GM23338 (cell line): Measurements from ENCODE around the gene AFAP1L1. TPM values are rescaled to one million over a fixed set of nuclear protein-coding genes. Genes with fewer than 3 reads are reported as not detected.

Source experiments
- ATAC-seq: fragments of 200-7000 bp; cut with Tn5 transposase; 3 replicates; pipeline ENCODE4 v1.9.1; 2020
- DNase-seq: peaks from one replicate; pipeline ENCODE4 v3.0.0-alpha.2; 2015; ENCODE audit warnings: low spot score
- H2AFZ ChIP-seq: fragments of 200-600 bp; sonication (generic); 2 replicates; pipeline ENCODE4 v1.8.0; 2016; ENCODE audit warnings: antibody characterized with exemption, mild to moderate bottlenecking, moderate library complexity
- H3F3A ChIP-seq: fragments of 200-600 bp; sonication (generic); replicated peaks from 2 replicates; pipeline ENCODE4 v1.8.0; 2017; ENCODE audit warnings: antibody characterized with exemption, mixed run types, low read depth
- H3K27ac ChIP-seq: fragments of 200-600 bp; sonication (generic); 2 replicates; pipeline ENCODE4 v1.6.1; 2016; ENCODE audit warnings: low read depth
- H3K27me3 ChIP-seq: fragments of 200-600 bp; sonication (generic); 2 replicates; pipeline ENCODE4 v1.8.0; 2016; ENCODE audit warnings: mild to moderate bottlenecking, mixed run types, moderate library complexity; ENCODE audit not compliant: insufficient read depth
- H3K36me3 ChIP-seq: fragments of 200-600 bp; sonication (generic); 2 replicates; pipeline ENCODE4 v1.8.0; 2016; ENCODE audit warnings: mild to moderate bottlenecking; ENCODE audit not compliant: insufficient read depth
- H3K4me1 ChIP-seq: fragments of 200-600 bp; sonication (generic); 2 replicates; pipeline ENCODE4 v1.8.0; 2016; ENCODE audit warnings: mild to moderate bottlenecking, moderate library complexity; ENCODE audit not compliant: insufficient read depth
- H3K4me2 ChIP-seq: fragments of 200-600 bp; sonication (generic); 2 replicates; pipeline ENCODE4 v1.7.1; 2017; ENCODE audit warnings: mixed run types
- H3K4me3 ChIP-seq: fragments of 200-600 bp; sonication (generic); 2 replicates; pipeline ENCODE4 v1.6.1; 2016; ENCODE audit warnings: mixed run types
- H3K79me2 ChIP-seq: fragments of 200-600 bp; sonication (generic); replicated peaks from 2 replicates; pipeline ENCODE4 v1.8.0; 2017; ENCODE audit warnings: mild to moderate bottlenecking; ENCODE audit not compliant: insufficient read depth
- H3K9me2 ChIP-seq: fragments of 200-600 bp; sonication (generic); 2 replicates; pipeline ENCODE4 v1.8.0; 2017; ENCODE audit not compliant: insufficient read depth
- H4K20me1 ChIP-seq: fragments of 200-600 bp; sonication (generic); replicated peaks from 2 replicates; pipeline ENCODE4 v1.8.0; 2017; ENCODE audit warnings: mild to moderate bottlenecking; ENCODE audit not compliant: insufficient read depth
- H3K27ac Mint-ChIP-seq: 2 replicates; pipeline ENCODE4 v1.8.0; 2020; ENCODE audit warnings: inconsistent platforms, mild to moderate bottlenecking, moderate library complexity, mixed read lengths
- H3K27me3 Mint-ChIP-seq: 3 replicates; pipeline ENCODE4 v1.8.0; 2022; ENCODE audit warnings: low read depth, mild to moderate bottlenecking, moderate library complexity, mixed read lengths, inconsistent platforms; ENCODE audit not compliant: insufficient read depth, poor library complexity
- H3K36me3 Mint-ChIP-seq: 3 replicates; pipeline ENCODE4 v1.8.0; 2021; ENCODE audit warnings: low read depth, mild to moderate bottlenecking, inconsistent platforms, moderate library complexity, mixed read lengths
- H3K4me1 Mint-ChIP-seq: 3 replicates; pipeline ENCODE4 v1.8.0; 2020; ENCODE audit warnings: mild to moderate bottlenecking, inconsistent platforms, mixed read lengths
- H3K4me3 Mint-ChIP-seq: 3 replicates; pipeline ENCODE4 v1.8.0; 2021; ENCODE audit warnings: moderate library complexity, mild to moderate bottlenecking, inconsistent platforms, mixed read lengths
- H3K9me3 Mint-ChIP-seq: 3 replicates; pipeline ENCODE4 v1.8.0; 2020; ENCODE audit warnings: moderate library complexity, mild to moderate bottlenecking, inconsistent platforms, mixed read lengths
- CREB1 ChIP-seq: fragments of 250-450 bp; sonication (Bioruptor Pico); IDR thresholded peaks from 2 replicates; pipeline ENCODE4 v1.5.0; 2020; ENCODE audit warnings: low read depth, mild to moderate bottlenecking, moderate library complexity
- CTCF ChIP-seq, 2 experiments: fragments of 200-600 bp in 1 of 2; sonication (generic) in 1 of 2; conservative IDR thresholded peaks; 2 replicates each; pipeline versions ENCODE4 v1.5.1 to v1.6.1; 2016 to 2017; ENCODE audit warnings: antibody characterized with exemption in 2 of 2, low read depth in 2 of 2, mild to moderate bottlenecking in 2 of 2, moderate library complexity in 1 of 2
- ETS1 ChIP-seq: IDR thresholded peaks from 2 replicates; pipeline ENCODE4 v1.6.1; 2016; ENCODE audit warnings: antibody characterized with exemption
- EZH2 ChIP-seq: fragments of 200-600 bp; sonication (generic); IDR thresholded peaks from one replicate; pipeline ENCODE4 v1.8.0; 2017; ENCODE audit warnings: antibody characterized with exemption, mild to moderate bottlenecking, low read depth; ENCODE audit not compliant: unreplicated experiment
- EZH2phosphoT487 ChIP-seq: fragments of 200-600 bp; sonication (generic); IDR thresholded peaks from one replicate; pipeline ENCODE4 v1.8.1; 2018; ENCODE audit warnings: antibody characterized with exemption; ENCODE audit not compliant: unreplicated experiment
- JUNB ChIP-seq: IDR thresholded peaks from one replicate; pipeline ENCODE4 v1.6.1; 2016; ENCODE audit warnings: antibody characterized with exemption; ENCODE audit not compliant: unreplicated experiment
- NANOG ChIP-seq: IDR thresholded peaks from 2 replicates; pipeline ENCODE4 v1.6.1; 2016; ENCODE audit warnings: antibody characterized with exemption, borderline replicate concordance
- POLR2AphosphoS5 ChIP-seq: IDR thresholded peaks from 2 replicates; pipeline ENCODE4 v1.6.1; 2016; ENCODE audit warnings: antibody characterized with exemption, low read depth
- REST ChIP-seq: IDR thresholded peaks from one replicate; pipeline ENCODE4 v1.6.1; 2018; ENCODE audit warnings: antibody characterized with exemption; ENCODE audit not compliant: unreplicated experiment
- STAT1 ChIP-seq: IDR thresholded peaks from one replicate; pipeline ENCODE4 v1.6.1; 2016; ENCODE audit warnings: antibody characterized with exemption; ENCODE audit not compliant: unreplicated experiment
- ZNF114 ChIP-seq: fragments of 250-450 bp; sonication (Bioruptor Pico); IDR thresholded peaks from 2 replicates; pipeline ENCODE4 v1.5.0; 2020; ENCODE audit warnings: mild to moderate bottlenecking, moderate library complexity
- ZNF331 ChIP-seq: fragments of 250-450 bp; sonication (Bioruptor Pico); IDR thresholded peaks from 2 replicates; pipeline ENCODE4 v1.5.0; 2020; ENCODE audit warnings: low read depth, mild to moderate bottlenecking, moderate library complexity
- ZNF462 ChIP-seq: fragments of 250-450 bp; sonication (Bioruptor Pico); IDR thresholded peaks from 2 replicates; pipeline ENCODE4 v1.5.0; 2020; ENCODE audit warnings: mild to moderate bottlenecking, moderate library complexity
- polyA plus RNA-seq: library from polyadenylated mRNA; unstranded; fragments of >200 nt; fragmentation: Nextera tagmentation; extraction: Ambion mirVana; gene quantifications from 2 replicates; pipeline ENCODE4 v1.2.1, GENCODE V29; 2016
- total RNA-seq: library from RNA; depleted of rRNA; stranded (reverse); fragments of >200 nt; shearing (Covaris generic); gene quantifications from 2 replicates; pipeline ENCODE4 v1.2.3, GENCODE V29; 2014

AFAP1L1 gene
- total and polyA plus RNA-seq, 2 experiments from 2014 or later, result 3.2 to 5.7 TPM

GRCh38 chr5:149389552-149390495, 118.2 kb downstream of the AFAP1L1 start:
- no peaks in the 10 kb centered on the region for H3K4me1 ChIP-seq
- H3K9me3 Mint-ChIP-seq, result no peaks in the 10 kb centered on the region
- H3K27ac ChIP-seq, result no peak overlapping the region
- H3K4me3 Mint-ChIP-seq, result no peak overlapping the region
- H3K27me3 ChIP-seq, result no peaks in the 10 kb centered on the region
- H3K9me2 ChIP-seq, result no peaks in the 10 kb centered on the region
- no peaks in the 10 kb centered on the region for H3K79me2 ChIP-seq
- no peak for TF ChIP-seq EZH2phosphoT487
- no peak for TF ChIP-seq NANOG
- no peak for TF ChIP-seq ZNF114 (CRISPR knock-in tag)
- no peak for TF ChIP-seq REST
- TF ChIP-seq ZNF462 (CRISPR knock-in tag), result no peak
- no peak for TF ChIP-seq ETS1
- TF ChIP-seq EZH2, result no peak
- no peak for TF ChIP-seq ZNF331 (CRISPR knock-in tag)
- TF ChIP-seq JUNB, result no peak
- no peak for TF ChIP-seq POLR2AphosphoS5
- TF ChIP-seq CREB1, result no peak
- TF ChIP-seq STAT1, result no peak
- no peak for TF ChIP-seq CTCF (conservative IDR thresholded peaks at IDR 0.05; ENCODE audit: low read depth in 2 of 2)
- no peak for DNase-seq
- H3F3A ChIP-seq, result no peaks in the 10 kb centered on the region
- H3K4me3 ChIP-seq, result no peak overlapping the region
- H3K36me3 Mint-ChIP-seq, result no peaks in the 10 kb centered on the region
- H4K20me1 ChIP-seq, result no peaks in the 10 kb centered on the region
- H3K4me1 Mint-ChIP-seq, result no peaks in the 10 kb centered on the region
- no peak for ATAC-seq
- H3K27ac Mint-ChIP-seq, result no peak overlapping the region; the same call in 1 of the 2 replicates
- H3K36me3 ChIP-seq, result no peaks in the 10 kb centered on the region
- H3K4me2 ChIP-seq, result no peak overlapping the region
- H2AFZ ChIP-seq, result no peak overlapping the region
- H3K27me3 Mint-ChIP-seq, result peaks cover 5% of the 10 kb centered on the region
